ENCODE measurements around the gene PSMA6. TPM values are rescaled to one million over a fixed set of nuclear protein-coding genes. Genes with fewer than 3 reads are reported as not detected.

Gene PSMA6
- total and polyA plus RNA-seq, 10 of the 15 experiments (the other 5 are each of a cell fraction or from before 2014, with no cell fraction given): 267 to 1,363 (median 402) TPM

DNA sequence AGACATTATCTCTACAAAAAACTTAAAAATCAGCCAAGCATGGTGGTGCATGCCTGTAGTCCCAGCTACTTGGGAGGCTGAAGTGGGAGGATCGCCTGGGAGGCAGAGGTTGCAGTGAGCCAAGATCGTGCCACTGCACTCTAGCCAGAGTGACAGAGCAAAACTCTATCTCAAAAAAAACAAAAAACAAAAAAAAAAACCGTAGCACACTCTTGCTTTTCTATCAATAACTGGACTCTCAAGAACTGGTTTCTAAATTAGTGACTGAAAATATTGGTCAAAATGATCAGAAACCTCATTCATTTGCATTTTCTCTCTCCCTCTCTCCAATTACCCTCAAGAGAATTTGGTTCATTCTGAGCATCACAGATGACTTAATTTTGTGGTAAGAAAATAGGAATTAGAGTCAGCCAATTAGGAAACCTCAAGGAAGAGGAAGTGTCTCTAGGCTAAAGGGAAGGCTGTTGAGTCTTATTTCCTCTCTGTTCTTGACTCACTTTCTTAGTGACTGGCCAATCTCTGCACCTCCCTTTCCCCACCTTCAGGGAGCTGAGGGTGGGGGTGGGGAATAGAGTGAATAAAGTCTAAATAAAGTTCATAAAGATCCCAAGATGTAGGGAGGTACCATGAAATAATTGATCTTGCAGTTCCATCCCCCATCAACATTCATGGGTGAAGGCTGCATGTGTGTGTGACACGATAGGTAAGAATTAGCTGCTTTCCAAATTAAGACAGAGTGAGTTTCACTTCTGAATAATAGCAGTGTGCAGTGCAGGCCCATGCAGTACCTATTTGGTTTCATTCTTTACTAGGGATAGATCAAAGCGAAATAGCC is 6.8 kb upstream of the PSMA6 start:
- peak overlapping the region; percentile 51; the same call in 1 of the 2 replicates for H3K4me3 ChIP-seq
- no TSS peak for BruUV-seq (replicated peaks)
- H3K27ac ChIP-seq (ENCODE audit: control insufficient read depth, insufficient read depth): peak overlapping the region; percentile 91
- SMC1A ChIA-PET (ENCODE audit: uncharacterized antibody, unreplicated experiment): interaction anchor here (0.6 to 7.2 kb wide), 30 partner anchors 10 to 1370 kb away, joined by 3 to 74 read pairs (median 6); partner anchors contain the start of gene NFKBIA
- RAD21 ChIA-PET (ENCODE audit: unreplicated experiment): interaction anchor here (0.8 to 5.8 kb wide), 17 partner anchors 10 to 408 kb away, joined by 3 to 96 read pairs (median 5); partner anchors contain the start of gene NFKBIA
- DNase-seq (ENCODE audit: low read depth, low spot score) (peak; percentile 95), ATAC-seq (peak; percentile 82), FAIRE-seq (peak; percentile 89)
- no peaks in the 10 kb centered on the region; the same call in none of the 2 replicates for H3K79me2 ChIP-seq (ENCODE audit: control insufficient read depth, insufficient read depth, low read length)
- CTCF ChIA-PET: interaction anchor here (1.1 to 4.1 kb wide), 10 partner anchors 11 to 145 kb away, joined by 3 to 42 read pairs (median 6); partner anchors contain the start of gene NFKBIA
- no peaks in the 10 kb centered on the region for H4K20me1 ChIP-seq (ENCODE audit: control insufficient read depth, insufficient read depth)
- WGBS (ENCODE audit: insufficient coverage, insufficient replicate concordance, low lambda C conversion rate, missing lambda C conversion rate): 0% methylated on average over 5 of the region's 5 CpGs
- no peaks in the 10 kb centered on the region for H3K36me3 ChIP-seq (ENCODE audit: control insufficient read depth in 2 of 2, insufficient read depth in 2 of 2, low read length in 1 of 2)
- in situ Hi-C loops (cut with MboI) (loop anchor here (10.0 kb wide), 1 partner anchor 119 kb away; the partner anchor contains the start of gene NFKBIA), intact Hi-C loops (cut with micrococcal nuclease; ENCODE audit: unreplicated experiment) (loop anchor here (1.0 to 5.0 kb wide), 3 partner anchors 58 to 163 kb away; partner anchors contain the start of genes NFKBIA, PPP2R3C and PRORP)
- no peaks in the 10 kb centered on the region for H3K27me3 ChIP-seq (replicated peaks in 1 of 2; ENCODE audit: control insufficient read depth in 2 of 2, insufficient read depth in 2 of 2, low read length in 1 of 2)
- H3K4me2 ChIP-seq (ENCODE audit: control insufficient read depth, insufficient read depth): peak overlapping the region; percentile 99
- no peaks in the 10 kb centered on the region for H3K9me3 ChIP-seq (replicated peaks; ENCODE audit: control insufficient read depth, insufficient read depth, low read length)
- POLR2A ChIA-PET: interaction anchor here (0.6 to 8.5 kb wide), 11 partner anchors 8 to 201 kb away, joined by 3 to 93 read pairs (median 4); partner anchors contain the start of gene NFKBIA
- peak overlapping the region; percentile 55; the same call in 1 of the 2 replicates for H3K9ac ChIP-seq (ENCODE audit: control insufficient read depth, insufficient read depth, low read length)
- no peak overlapping the region; the same call in 1 of the 2 replicates for H2AFZ ChIP-seq (ENCODE audit: control insufficient read depth, low read depth, low read length)
- peaks cover 53% of the 10 kb centered on the region for H3K4me1 ChIP-seq (ENCODE audit: control insufficient read depth, insufficient read depth, low read length)
- TF ChIP-seq MTA2 (IDR thresholded peaks at IDR 0.05; ENCODE audit: low read depth): peak; percentile 98
- no peak for TF ChIP-seq YBX1 (IDR thresholded peaks at IDR 0.05)
- TF ChIP-seq, protein P1, sequence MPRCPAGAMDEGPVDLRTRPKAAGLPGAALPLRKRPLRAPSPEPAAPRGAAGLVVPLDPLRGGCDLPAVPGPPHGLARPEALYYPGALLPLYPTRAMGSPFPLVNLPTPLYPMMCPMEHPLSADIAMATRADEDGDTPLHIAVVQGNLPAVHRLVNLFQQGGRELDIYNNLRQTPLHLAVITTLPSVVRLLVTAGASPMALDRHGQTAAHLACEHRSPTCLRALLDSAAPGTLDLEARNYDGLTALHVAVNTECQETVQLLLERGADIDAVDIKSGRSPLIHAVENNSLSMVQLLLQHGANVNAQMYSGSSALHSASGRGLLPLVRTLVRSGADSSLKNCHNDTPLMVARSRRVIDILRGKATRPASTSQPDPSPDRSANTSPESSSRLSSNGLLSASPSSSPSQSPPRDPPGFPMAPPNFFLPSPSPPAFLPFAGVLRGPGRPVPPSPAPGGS (IDR thresholded peaks at IDR 0.05; ENCODE audit: borderline replicate concordance, insufficient read depth, low read depth, low read length, poor library complexity, severe bottlenecking): no peak
- TF ChIP-seq IKZF1 (conservative IDR thresholded peaks at IDR 0.05): peak; percentile 99
- TF ChIP-seq, protein P2, sequence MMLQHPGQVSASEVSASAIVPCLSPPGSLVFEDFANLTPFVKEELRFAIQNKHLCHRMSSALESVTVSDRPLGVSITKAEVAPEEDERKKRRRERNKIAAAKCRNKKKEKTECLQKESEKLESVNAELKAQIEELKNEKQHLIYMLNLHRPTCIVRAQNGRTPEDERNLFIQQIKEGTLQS (IDR thresholded peaks at IDR 0.05; ENCODE audit: borderline replicate concordance, extremely low read depth, low read depth, low read length): no peak
- TF ChIP-seq TBL1XR1 (IDR thresholded peaks at IDR 0.05; ENCODE audit: low read depth, low read length): peak; percentile 91
- TF ChIP-seq STAT3 (IDR thresholded peaks at IDR 0.05; ENCODE audit: low read depth, low read length): peak; percentile 33; the same call in 1 of the 2 replicates
- peak; percentile 70 to 73; a peak in 3 of 4 replicates for TF ChIP-seq EP300 (IDR thresholded peaks at IDR 0.05; ENCODE audit: borderline replicate concordance in 1 of 2, control insufficient read depth in 1 of 2, low read depth in 2 of 2, low read length in 2 of 2)
- TF ChIP-seq, protein P3, sequence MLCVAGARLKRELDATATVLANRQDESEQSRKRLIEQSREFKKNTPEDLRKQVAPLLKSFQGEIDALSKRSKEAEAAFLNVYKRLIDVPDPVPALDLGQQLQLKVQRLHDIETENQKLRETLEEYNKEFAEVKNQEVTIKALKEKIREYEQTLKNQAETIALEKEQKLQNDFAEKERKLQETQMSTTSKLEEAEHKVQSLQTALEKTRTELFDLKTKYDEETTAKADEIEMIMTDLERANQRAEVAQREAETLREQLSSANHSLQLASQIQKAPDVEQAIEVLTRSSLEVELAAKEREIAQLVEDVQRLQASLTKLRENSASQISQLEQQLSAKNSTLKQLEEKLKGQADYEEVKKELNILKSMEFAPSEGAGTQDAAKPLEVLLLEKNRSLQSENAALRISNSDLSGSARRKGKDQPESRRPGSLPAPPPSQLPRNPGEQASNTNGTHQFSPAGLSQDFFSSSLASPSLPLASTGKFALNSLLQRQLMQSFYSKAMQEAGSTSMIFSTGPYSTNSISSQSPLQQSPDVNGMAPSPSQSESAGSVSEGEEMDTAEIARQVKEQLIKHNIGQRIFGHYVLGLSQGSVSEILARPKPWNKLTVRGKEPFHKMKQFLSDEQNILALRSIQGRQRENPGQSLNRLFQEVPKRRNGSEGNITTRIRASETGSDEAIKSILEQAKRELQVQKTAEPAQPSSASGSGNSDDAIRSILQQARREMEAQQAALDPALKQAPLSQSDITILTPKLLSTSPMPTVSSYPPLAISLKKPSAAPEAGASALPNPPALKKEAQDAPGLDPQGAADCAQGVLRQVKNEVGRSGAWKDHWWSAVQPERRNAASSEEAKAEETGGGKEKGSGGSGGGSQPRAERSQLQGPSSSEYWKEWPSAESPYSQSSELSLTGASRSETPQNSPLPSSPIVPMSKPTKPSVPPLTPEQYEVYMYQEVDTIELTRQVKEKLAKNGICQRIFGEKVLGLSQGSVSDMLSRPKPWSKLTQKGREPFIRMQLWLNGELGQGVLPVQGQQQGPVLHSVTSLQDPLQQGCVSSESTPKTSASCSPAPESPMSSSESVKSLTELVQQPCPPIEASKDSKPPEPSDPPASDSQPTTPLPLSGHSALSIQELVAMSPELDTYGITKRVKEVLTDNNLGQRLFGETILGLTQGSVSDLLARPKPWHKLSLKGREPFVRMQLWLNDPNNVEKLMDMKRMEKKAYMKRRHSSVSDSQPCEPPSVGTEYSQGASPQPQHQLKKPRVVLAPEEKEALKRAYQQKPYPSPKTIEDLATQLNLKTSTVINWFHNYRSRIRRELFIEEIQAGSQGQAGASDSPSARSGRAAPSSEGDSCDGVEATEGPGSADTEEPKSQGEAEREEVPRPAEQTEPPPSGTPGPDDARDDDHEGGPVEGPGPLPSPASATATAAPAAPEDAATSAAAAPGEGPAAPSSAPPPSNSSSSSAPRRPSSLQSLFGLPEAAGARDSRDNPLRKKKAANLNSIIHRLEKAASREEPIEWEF (IDR thresholded peaks at IDR 0.05; ENCODE audit: insufficient replicate concordance, low read depth, low read length): peak; percentile 99
- peak; percentile 34; the same call in 1 of the 2 replicates for TF ChIP-seq CREB1 (IDR thresholded peaks at IDR 0.05; ENCODE audit: low read depth)
- TF ChIP-seq NBN (IDR thresholded peaks at IDR 0.05): peak; percentile 81; the same call in 1 of the 2 replicates
- TF ChIP-seq BMI1 (IDR thresholded peaks at IDR 0.05; ENCODE audit: borderline replicate concordance): peak; percentile 76; the same call in 1 of the 2 replicates
- TF ChIP-seq SRF (IDR thresholded peaks at IDR 0.05; ENCODE audit: low read depth in 2 of 2, low read length in 2 of 2): no peak
- 0 out of 2 replicates have a peak, but pooled peaks have one; percentile 58 for TF ChIP-seq CBX5 (IDR thresholded peaks at IDR 0.05; ENCODE audit: low read depth)

All from GM12878 (cell line).